Smooth muscle cell of the brain vasculature (primary cell): ENCODE data around the gene NKTR.

Source experiments
- DNase-seq: peaks from one replicate; pipeline ENCODE4 v3.0.0-alpha.2; 2012; ENCODE audit warnings: low read depth, low spot score

NKTR gene

DNA sequence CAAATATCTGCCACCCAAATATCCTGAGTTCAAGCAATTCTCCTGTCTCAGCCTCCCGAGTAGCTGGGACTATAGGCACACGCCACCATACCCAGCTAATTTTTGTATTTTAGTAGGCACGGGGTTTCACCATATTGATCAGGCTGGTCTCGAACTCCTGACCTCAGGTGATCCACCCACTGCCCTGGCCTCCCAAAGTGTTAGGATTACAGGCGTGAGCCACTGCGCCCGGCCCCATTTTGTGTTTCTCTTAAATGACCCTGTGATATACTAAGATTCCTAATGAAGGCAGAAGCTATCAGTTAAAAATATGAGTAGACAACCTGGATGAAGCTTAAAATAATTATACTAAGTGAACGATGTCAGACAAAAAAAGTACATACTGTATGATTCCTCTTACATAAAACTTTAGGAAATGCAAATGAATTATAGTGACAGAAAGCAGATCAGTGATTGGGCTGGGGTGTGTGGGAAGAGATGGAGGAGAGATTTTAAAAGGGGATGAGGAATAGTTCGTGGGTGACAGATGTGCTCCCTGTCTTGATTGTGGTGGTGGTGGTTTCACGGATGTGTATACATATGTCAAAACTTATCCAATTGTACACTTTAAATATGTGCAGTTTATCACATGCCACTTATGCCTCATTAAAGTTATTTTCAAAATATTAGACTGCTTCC lies 81.0 kb downstream of the NKTR start:
- no peak for DNase-seq

DNA sequence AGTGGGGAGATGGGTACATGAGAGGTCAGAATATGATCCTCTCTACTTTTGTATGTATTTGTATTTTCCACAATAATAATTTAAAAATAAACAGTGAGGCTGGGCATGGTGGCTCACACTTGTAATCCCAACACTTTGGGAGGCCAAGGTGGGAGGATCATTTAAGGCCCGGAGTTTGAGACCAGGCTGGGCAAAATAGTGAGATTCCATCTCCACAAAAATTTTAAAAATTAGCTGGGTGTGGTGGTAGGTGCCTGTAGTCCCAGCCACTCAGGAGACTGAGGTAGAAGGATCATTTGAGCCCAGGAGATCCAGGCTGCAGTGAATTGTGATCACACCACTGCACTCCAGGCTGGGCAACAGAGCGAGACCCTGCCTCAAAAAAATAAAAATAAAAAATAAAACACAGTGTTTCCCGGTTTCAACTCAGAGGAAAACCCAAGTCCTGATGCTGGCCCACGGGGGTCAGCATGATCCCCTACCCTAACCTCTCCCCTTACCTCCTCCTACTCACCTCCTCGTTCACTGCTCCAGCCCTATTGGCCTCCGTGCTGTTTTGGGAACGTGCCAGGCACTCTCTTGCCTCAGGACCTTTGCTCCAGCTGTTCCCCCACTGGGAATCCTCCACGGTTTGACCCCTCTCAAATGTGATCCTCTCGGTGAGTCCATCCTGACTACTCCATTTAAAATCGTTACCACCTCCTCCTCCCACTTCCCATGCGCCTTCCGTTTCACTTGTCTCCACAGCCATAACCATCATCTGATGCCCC lies 82.0 kb downstream of the NKTR start:
- no peak for DNase-seq

DNA sequence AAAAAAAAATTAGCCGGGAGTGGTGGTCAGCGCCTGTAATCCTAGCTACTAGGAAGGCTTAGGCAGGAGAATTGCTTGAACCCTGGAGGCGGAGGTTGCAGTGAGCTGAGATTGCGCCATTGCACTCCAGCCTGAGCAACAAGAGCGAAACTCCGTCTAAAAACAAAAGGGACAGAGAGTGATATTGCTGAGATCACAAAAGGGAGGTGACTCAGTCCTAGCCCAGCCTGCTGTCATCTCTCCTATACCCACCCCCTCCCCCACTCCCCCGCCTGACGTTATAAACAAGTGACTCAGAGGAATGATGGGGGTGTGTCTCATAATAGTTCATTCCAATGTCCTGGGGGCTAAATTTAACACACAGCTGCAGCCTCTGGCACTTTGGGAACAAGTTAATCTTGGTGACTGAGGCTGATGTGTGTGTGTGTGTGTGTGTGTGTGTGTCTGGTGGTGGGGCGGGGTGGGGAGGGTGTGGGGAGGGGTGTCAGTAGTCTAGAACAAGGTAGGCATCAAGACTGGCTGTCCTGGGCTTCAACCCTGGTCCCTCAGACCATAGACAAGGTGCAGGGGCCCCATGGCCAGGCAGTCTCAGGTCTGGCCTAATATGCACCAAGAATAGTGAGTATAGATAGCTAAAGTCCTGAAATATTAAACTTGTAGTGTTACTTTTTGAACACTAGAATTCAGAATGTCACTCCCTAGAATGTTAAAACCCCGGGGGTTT lies 83.6 kb downstream of the NKTR start:
- DNase-seq = peak; percentile 6

DNA sequence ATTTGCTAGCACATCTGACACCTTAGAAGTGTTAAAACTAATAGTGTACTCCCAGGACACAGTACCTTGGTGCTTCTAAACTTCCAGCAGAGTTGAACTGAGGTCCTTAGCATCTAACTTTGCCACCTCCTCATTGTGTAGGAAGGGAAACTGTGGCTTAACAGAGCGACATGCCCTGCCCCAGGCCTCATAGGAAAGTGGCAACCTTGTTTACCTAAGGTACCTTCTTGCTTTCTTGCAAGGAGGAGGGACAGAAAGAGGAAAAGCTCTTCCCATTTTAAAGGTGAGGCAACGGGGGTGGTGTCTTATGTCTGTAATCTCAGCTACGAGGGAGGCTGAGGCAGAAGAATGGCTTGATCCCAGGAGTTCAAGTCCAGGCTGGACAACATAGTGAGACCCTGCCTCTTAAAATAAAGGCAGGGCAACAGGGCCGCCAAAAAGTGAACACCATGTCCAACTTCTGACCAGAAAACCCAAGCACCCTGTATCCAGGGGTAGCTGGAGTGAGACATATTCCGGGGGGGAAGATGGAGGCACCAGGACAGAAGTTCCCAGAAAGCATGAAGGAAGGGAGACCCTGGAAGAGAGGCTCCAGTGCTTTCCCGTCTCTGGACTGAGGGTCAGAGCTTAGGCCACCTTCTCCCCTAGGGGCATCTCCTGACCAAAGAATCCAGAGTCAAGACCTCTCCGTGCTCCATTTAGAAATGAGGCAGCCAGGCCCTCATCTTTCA lies 84.3 kb downstream of the NKTR start:
- no peak for DNase-seq

DNA sequence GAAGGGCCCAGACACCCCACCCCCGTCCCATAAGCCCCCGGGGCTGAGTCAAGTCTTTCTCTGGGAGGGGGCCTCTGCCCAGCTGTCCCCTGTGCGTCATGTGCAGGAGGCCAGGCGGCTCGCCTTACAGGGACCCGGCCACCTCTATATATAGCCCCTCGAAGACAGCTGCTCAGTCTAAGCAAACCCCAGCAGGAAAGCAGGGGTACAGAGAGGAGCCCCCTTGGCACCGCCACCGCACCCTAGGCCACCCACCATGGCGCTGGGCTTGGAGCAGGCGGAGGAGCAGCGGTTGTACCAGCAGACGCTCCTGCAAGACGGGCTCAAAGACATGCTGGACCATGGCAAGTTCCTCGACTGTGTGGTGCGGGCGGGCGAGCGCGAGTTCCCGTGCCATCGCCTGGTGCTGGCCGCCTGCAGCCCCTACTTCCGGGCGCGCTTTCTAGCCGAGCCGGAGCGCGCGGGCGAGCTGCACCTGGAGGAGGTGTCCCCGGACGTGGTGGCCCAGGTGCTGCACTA lies 84.9 kb downstream of the NKTR start, which contains the start of gene KLHL40:
Gene KLHL40 (plus strand): TSS at position 175 of the 519 bp plus-strand sequence. CDS start 82 bp downstream, at position 257.
- DNase-seq = no peak

DNA sequence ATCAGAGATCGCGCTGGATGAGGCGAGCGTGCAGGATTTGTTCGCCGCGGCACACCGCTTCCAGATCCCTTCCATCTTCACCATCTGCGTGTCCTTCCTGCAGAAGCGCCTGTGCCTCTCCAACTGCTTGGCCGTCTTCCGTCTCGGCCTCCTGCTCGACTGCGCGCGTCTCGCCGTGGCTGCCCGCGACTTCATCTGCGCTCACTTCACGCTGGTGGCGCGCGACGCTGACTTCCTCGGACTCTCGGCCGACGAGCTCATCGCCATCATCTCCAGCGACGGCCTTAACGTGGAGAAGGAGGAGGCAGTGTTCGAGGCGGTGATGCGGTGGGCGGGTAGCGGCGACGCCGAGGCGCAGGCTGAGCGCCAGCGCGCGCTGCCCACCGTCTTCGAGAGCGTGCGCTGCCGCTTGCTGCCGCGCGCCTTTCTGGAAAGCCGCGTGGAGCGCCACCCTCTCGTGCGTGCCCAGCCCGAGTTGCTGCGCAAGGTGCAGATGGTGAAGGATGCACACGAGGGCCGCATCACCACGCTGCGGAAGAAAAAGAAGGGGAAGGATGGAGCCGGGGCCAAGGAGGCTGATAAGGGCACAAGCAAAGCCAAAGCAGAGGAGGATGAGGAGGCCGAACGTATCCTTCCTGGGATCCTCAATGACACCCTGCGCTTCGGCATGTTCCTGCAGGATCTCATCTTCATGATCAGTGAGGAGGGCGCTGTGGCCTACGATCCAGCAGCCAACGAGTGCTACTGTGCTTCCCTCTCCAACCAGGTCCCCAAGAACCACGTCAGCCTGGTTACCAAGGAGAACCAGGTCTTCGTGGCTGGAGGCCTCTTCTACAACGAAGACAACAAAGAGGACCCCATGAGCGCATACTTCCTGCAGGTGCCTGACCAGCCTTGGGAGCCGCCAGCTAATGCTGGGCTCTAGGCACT lies 85.7 kb downstream of the NKTR start:
- DNase-seq = no peak

DNA sequence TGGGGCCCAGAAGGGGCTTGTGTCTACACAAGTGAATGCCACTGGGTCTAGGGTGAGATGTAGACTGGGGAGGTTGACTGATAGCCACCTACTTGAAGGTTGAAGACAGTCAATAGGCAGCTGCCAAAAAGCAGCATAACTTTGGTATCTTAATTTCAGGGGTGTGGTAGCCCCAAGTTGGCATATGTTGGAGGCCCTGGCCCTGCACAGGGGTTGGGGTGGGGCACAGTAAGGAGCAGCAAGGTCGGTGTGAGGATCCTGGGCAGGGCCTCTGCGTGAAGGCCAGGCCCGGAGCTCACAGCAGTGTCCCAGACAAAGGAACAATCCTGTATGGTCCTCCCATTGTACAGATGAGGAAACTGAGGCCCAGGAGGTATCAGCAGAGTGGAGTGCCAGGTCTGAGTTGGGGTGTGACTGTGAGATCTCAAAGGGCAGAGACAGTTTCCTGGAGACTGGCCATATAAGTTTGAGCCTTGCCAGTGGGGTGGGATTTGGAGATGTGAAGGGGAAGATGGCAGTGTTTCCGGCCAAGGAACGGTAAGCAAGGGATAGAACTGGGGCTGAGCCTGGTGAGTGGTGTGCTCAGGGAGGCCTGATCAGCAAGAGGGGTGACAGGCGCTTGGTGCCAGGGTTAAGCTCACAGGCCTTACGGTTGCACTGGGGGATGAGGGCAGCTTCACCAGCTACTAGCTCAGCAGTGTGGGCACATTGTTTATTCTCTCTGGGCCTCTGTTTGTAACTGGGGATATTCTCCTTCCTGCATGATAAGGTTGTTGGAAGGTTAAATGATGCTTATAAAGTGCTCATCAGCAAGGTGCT lies 86.6 kb downstream of the NKTR start:
- no peak for DNase-seq

DNA sequence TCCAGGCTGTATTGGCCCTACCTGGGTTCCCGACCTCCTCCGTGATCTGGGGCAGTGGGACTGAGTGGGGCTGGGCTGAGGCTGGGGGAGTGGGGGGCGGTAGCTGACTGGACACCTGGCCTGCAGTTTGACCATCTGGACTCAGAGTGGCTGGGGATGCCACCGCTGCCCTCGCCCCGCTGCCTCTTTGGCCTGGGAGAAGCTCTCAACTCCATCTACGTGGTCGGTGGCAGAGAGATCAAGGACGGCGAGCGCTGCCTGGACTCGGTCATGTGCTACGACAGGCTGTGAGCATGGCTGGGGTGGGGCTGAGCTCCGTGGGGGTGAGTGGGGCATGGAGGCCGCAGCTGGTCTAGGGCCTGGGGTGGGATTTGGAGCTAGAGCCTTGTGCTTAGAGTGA lies 87.5 kb downstream of the NKTR start:
- DNase-seq = no peak

DNA sequence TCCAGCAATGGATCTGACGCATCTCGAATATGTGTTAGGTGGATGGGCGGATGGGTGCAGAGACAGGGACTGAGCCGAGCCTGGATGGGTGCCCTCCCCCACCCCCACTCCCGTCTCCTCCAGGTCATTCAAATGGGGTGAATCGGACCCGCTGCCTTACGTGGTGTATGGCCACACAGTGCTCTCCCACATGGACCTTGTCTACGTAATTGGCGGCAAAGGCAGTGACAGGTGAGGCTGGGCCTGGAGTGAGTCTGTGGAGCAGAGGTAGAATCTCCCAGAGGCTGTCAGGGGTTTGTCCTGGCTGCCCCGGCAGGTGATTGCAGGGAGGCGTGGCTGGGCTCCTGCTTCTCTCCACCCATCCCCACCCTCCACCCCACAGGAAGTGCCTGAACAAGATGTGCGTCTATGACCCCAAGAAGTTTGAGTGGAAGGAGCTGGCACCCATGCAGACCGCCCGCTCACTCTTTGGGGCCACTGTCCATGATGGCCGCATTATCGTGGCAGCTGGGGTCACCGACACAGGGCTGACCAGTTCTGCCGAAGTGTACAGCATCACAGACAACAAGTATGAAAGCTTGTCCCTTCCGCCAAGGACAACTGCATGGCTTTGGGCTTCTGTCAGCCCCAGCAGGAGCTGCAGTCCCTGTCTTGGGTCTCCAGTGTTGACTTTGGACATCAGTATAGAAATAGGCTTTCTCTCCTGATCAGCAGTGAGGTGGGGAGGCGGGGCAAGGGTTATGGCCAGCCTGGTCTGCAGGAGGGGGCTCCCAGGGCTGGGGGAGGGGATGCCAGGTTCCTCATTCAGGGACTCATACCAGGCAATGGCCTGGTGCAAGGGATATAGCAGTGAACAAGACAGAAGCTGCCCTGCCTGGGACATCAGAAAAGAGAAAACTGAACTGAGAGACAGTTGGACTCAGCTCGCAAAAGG lies 88.3 kb downstream of the NKTR start:
- DNase-seq = no peak

DNA sequence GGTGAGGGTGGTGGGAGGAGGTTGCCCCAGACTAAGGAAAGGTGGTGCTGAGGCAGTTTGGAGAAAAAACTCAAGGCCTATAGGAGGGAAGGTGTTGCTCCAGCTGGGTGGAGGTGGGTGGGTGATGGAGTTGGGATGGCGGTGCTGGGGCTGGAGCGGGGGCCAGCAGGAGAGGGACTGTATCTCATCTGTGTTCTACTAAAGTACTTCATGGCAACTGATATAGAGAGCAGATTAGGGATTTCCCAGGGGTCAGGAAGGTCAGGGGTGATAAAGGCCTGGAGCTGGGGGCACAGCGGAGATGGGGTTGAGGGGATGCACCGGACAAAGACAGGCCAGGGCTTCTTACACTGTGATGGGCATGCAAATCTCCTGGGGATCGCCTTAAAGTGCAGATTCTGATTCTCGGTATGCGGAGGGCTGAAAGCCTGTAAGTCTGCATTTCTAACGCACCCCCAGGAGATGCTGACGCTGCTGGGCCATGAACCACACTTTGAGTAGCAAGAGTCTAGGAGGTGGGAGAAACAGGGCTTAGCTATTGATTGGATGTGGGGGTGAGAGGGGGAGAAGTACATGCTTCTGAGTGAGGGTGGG lies 89.0 kb downstream of the NKTR start:
- no peak for DNase-seq

DNA sequence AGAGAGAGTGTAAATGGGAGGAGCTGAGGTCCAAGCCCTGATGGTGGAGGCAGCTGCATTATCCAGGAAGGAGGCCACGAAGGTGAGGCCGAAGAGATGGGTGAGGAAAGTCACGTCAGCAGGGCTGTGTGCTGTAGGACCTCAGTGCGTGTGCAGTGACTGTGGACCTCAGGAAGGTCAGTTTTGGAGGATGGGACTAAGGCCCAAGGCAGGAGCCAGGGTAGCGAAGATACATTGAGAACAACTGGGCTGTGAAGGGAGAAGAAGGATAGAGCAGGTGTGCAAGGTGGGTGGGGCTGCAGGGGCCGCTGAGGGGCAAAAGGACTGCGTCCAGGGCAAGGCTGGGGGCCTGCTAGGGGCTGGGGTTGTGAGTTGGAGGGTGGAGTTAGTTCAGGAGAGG lies 89.7 kb downstream of the NKTR start:
- no peak for DNase-seq

DNA sequence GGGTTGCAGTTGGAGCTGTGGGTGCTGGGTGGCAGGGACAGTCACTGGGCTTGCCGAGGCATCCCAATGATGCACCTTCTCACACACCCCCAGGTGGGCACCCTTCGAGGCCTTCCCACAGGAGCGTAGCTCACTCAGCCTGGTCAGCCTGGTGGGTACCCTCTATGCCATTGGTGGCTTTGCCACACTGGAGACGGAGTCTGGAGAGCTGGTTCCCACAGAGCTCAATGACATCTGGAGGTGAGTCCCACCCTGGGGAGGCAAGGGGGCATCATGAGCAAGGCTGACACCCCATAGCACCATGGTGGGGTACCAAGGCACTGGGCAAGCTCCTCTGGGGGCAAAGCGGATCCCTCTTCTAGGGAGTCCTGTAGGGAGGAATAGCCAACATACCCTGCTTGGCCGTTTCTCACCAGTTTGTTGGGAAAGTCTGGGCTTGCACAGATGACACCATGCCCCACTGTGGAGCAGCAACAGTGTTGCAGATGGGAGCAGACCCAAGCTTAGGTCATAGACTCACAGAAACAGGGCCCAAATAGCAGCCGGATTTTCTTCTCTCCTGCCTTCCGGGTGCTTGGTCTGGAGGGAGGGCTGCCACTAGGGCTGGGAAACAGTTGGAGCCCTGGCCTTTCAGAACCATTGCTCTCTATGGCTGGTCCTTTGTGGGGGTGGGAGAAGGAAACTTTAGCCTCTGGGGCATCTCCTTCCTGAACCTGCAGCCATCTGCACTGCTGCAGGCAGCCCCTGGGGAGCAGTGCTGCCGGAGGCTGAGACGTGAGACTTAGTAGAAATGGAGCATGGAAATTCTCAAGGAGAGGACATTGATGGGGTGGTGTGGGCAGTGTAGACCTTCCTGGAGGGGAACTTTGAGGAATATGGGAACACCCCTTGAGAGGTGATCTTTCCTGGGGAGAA lies 90.5 kb downstream of the NKTR start:
- no peak for DNase-seq

DNA sequence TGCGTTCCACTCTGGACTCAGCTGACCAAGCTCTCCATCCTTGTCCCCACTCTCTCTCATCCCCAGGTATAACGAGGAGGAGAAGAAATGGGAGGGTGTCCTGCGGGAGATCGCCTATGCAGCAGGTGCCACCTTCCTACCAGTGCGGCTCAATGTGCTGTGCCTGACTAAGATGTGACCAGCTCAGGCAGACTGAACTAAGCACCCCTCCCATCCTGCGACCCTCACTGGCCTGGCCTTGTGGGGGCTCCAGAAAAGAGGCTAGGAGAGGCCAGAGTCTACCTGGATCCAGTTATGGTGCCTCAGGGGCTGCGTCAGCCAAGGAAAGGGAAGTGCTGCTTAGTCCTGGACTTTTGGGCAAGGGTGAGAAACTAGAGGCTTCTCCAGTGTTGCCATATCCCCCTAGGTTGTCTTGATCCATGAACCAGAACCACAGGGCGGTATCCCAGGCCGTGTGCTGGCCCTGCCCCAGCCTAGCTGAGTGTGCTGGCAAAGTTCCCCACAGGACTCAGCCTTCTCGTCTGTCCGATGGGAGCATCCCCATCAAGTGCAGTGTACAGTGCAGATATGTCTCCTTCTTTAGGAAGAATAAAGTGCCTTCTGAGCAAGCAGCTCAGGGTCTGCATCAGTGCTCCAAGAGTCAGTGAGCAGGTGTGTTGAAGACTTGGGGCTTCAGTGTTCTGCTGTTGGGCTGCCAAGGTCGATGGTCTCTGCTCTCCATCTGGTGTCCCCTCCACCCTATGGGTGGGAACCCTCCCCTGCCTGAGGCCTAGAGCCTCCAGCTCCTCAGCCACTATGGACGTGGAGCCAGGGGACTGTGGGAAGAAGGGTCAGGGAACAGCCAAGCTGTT lies 91.6 kb downstream of the NKTR start:
- no peak for DNase-seq

DNA sequence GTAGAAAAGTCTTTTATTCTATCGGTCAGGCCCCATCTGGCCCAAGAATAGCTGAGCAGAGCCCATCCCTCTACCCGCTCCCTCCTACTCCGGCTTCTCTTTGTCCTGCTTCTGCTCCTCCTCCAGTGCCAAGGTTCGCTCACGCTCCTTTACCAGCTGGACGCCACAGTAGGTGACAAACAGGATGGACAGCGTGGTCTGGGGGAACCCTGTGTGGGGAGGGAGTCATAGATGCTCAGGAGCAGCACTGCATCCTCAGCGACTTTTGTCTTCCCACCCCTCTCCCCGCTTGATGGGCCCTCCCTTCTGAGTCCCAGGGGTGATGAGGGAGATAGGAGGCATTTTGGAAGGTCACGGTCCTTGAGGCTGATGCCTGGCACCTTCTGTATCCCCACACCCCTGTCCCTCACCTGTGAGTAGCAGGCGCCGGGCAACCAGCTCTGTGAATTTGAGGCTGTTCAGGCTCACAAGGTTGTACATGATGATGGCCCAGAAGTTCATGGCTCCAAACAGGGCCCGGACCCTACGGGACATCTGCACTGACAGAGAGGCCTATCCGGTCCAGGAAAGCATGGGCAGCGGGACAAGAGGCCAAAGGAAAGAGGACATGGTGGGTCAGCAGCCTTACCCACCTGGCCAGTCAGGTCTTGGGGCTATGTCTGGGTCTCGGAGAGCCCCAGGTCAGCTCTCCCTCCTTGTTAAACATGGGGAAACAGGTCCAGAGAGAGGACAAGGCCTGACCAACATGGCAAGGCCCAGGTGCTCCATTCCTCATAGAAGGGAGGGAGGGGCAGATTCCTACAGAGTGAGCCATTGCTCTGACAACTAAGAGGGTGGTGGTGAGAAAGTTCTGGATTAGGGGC lies 92.4 kb downstream of the NKTR start:
- DNase-seq = no peak

DNA sequence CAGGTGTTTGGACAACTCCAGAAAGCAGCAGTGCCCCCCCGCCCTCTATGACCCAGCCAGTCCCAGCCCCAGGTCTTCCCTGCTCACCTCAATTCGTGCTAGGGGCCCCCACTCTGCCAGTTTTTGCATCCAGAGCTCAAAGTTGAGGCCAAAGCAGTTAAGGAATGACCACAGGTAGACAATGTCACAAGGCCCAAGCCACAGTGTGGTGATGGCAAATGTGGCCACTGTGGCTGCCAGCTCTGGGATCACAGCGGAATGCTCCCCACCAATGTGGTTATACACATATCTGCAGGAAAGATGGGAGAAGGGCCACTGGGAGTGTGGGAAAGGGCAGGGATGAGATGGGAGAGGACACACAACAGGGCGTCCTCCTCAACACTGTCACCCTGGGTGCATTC lies 93.0 kb downstream of the NKTR start:
- DNase-seq = no peak
